ENCODE measurements around the gene C4orf50. TPM values are rescaled to one million over a fixed set of nuclear protein-coding genes. Genes with fewer than 3 reads are reported as not detected.

Gene C4orf50
- total and polyA plus RNA-seq, 2 of the 4 experiments (the other 2 are of a cell fraction): not detected

DNA sequence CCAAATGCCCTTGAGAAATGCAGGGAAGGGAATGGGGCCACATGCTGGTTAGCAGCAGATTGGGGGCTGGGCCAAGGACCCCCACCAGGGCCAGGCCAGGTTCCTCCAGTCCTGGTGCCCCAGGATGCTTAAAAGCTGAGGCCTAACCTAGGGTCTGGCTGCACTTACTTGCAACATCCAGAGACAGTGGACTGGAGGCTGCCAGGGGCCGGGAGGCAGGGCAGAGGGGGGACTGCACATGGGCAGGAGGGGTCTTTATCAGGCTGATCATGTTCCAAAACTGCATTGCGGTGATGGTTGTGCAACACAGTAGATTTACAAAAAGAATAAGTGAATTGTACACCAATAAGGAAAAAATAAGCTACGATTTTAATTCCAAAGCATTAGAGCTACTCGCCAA, 36.8 kb upstream of the C4orf50 start:
- H3K4me3 ChIP-seq (ENCODE audit: insufficient read depth, low read depth, low read length): no peak overlapping the region
- H4K20me1 ChIP-seq (ENCODE audit: insufficient read depth, low read length): no peaks in the 10 kb centered on the region
- H2AK5ac ChIP-seq (ENCODE audit: low read depth, low read length): no peak overlapping the region
- H2BK20ac ChIP-seq (ENCODE audit: low read depth, low read length): no peak overlapping the region
- no peak overlapping the region for H2BK15ac ChIP-seq (ENCODE audit: low read depth, low read length)
- no CpG with 5 or more reads among the region's 4 CpGs for whole genome bisulfite sequencing, 2 experiments (ENCODE audit: extremely low coverage in 2 of 2, insufficient read length in 1 of 2)
- H2AFZ ChIP-seq (replicated peaks; ENCODE audit: low read length, poor library complexity): no peak overlapping the region
- TF ChIP-seq RFX5 (IDR thresholded peaks at IDR 0.05; ENCODE audit: low read depth, low read length) (no peak), RCOR1 (IDR thresholded peaks at IDR 0.05; ENCODE audit: insufficient replicate concordance, low read length) (no peak), RAD21 (IDR thresholded peaks at IDR 0.05; ENCODE audit: low read length) (no peak), MAZ (IDR thresholded peaks at IDR 0.05; ENCODE audit: borderline replicate concordance, low read depth, low read length) (no peak), SMC3 (IDR thresholded peaks at IDR 0.05; ENCODE audit: low read depth, low read length) (no peak), CEBPB (IDR thresholded peaks at IDR 0.05; ENCODE audit: low read depth, low read length) (no peak), FOS (IDR thresholded peaks at IDR 0.05; ENCODE audit: low read depth, low read length) (no peak), MXI1 (IDR thresholded peaks at IDR 0.05; ENCODE audit: borderline replicate concordance, low read depth, low read length) (no peak), BHLHE40 (IDR thresholded peaks at IDR 0.05; ENCODE audit: low read depth, low read length) (no peak)
- TF ChIP-seq, protein P1, sequence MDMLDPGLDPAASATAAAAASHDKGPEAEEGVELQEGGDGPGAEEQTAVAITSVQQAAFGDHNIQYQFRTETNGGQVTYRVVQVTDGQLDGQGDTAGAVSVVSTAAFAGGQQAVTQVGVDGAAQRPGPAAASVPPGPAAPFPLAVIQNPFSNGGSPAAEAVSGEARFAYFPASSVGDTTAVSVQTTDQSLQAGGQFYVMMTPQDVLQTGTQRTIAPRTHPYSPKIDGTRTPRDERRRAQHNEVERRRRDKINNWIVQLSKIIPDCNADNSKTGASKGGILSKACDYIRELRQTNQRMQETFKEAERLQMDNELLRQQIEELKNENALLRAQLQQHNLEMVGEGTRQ (IDR thresholded peaks at IDR 0.05; ENCODE audit: low read depth, low read length): no peak
- TF ChIP-seq, protein P2, sequence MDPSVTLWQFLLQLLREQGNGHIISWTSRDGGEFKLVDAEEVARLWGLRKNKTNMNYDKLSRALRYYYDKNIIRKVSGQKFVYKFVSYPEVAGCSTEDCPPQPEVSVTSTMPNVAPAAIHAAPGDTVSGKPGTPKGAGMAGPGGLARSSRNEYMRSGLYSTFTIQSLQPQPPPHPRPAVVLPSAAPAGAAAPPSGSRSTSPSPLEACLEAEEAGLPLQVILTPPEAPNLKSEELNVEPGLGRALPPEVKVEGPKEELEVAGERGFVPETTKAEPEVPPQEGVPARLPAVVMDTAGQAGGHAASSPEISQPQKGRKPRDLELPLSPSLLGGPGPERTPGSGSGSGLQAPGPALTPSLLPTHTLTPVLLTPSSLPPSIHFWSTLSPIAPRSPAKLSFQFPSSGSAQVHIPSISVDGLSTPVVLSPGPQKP (IDR thresholded peaks at IDR 0.05; ENCODE audit: borderline replicate concordance, low read depth, low read length): no peak
- no peaks in the 10 kb centered on the region for H3K4me1 ChIP-seq (ENCODE audit: control insufficient read depth, insufficient read depth, low read length)
- H3K18ac ChIP-seq (ENCODE audit: low read depth, low read length): no peak overlapping the region
- POLR2A ChIA-PET (ENCODE audit: unreplicated experiment): no interaction called here
- no peak overlapping the region for H3K56ac ChIP-seq (ENCODE audit: extremely low read depth, insufficient read depth, low read length)
- H3K27me3 ChIP-seq (ENCODE audit: control insufficient read depth, insufficient read depth, low read length): no peaks in the 10 kb centered on the region
- no peaks in the 10 kb centered on the region for H3K36me3 ChIP-seq (ENCODE audit: control insufficient read depth, insufficient read depth, low read length)
- H3K27ac ChIP-seq (ENCODE audit: insufficient read depth, low read length): no peak overlapping the region
- H2BK5ac ChIP-seq (ENCODE audit: low read depth, low read length, poor library complexity, severe bottlenecking): no peak overlapping the region
- no peak for ATAC-seq (ENCODE audit: low read depth)
- no peak overlapping the region for H4K91ac ChIP-seq (ENCODE audit: insufficient read depth, low read depth, low read length)
- no peak overlapping the region for H4K5ac ChIP-seq (ENCODE audit: low read depth, low read length)
- no peaks in the 10 kb centered on the region for H3K9me1 ChIP-seq (ENCODE audit: insufficient read depth, low read length)
- DNase-seq: no peak
- no peak overlapping the region for H3K23ac ChIP-seq (ENCODE audit: low read depth, low read length)
- intact Hi-C loops (cut with micrococcal nuclease) (no loop called here), dilution Hi-C loops (cut with HindIII; ENCODE audit: low sequenced_read_pairs, unreplicated experiment) (no loop called here), in situ Hi-C loops (cut with MboI; ENCODE audit: low sequenced_read_pairs) (no loop called here)
- H3K14ac ChIP-seq (replicated peaks; ENCODE audit: low read depth, low read length): no peak overlapping the region
- no peak overlapping the region for H3K9ac ChIP-seq (ENCODE audit: low read depth, low read length)
- peaks cover 33% of the 10 kb centered on the region for H3K9me3 ChIP-seq (ENCODE audit: control insufficient read depth, insufficient read depth, low read length)
- H3K79me1 ChIP-seq (ENCODE audit: low read depth in 1 of 2, low read length in 2 of 2): no peaks in the 10 kb centered on the region
- BruUV-seq (replicated peaks): no TSS peak
- no peak overlapping the region for H3K4ac ChIP-seq (ENCODE audit: low read depth, low read length)
- H3K4me2 ChIP-seq (ENCODE audit: low read depth, low read length): no peak overlapping the region
- no peak overlapping the region for H2BK120ac ChIP-seq (ENCODE audit: low read depth, low read length)
- H2AK9ac ChIP-seq (replicated peaks; ENCODE audit: low read depth, low read length, poor library complexity): no peak overlapping the region
- H4K8ac ChIP-seq (ENCODE audit: low read depth in 2 of 2, low read length in 2 of 2): no peak overlapping the region
- CTCF ChIA-PET: no interaction called here

Measured in IMR-90 (cell line).